Calu3 (cell line): ENCODE data around the gene GRM7. TPM values are rescaled to one million over a fixed set of nuclear protein-coding genes. Genes with fewer than 3 reads are reported as not detected.

Experiments
- BruUV-seq: library from RNA; stranded (reverse); fragments of 400-500 nt; replicated peaks from 2 replicates; lab custom pipeline; 2021; lab: Mats Ljungman, UMichigan
- CTCF ChIA-PET: fragments of 300-600 bp; sonication (Branson Sonifier 250); formaldehyde crosslinking; loops from one replicate; lab custom pipeline; 2022; ENCODE audit warnings: antibody characterized with exemption; lab: Charles Lee
- DNase-seq: peaks from one replicate; pipeline ENCODE4 v3.0.0; 2022
- H3K27ac Mint-ChIP-seq: one replicate; pipeline ENCODE4 v1.8.0; 2022; ENCODE audit warnings: mixed read lengths; ENCODE audit not compliant: unreplicated experiment
- H3K27me3 Mint-ChIP-seq: one replicate; pipeline ENCODE4 v1.8.0; 2022; ENCODE audit warnings: mixed read lengths; ENCODE audit not compliant: unreplicated experiment
- H3K36me3 Mint-ChIP-seq: one replicate; pipeline ENCODE4 v1.8.0; 2022; ENCODE audit warnings: mild to moderate bottlenecking, moderate library complexity, mixed read lengths; ENCODE audit not compliant: insufficient read depth, unreplicated experiment
- H3K4me1 Mint-ChIP-seq: one replicate; pipeline ENCODE4 v1.8.0; 2022; ENCODE audit warnings: mild to moderate bottlenecking, low read depth, mixed read lengths; ENCODE audit not compliant: unreplicated experiment
- H3K4me3 Mint-ChIP-seq: one replicate; pipeline ENCODE4 v1.8.0; 2022; ENCODE audit warnings: mild to moderate bottlenecking, low read depth, moderate library complexity, mixed read lengths; ENCODE audit not compliant: unreplicated experiment
- H3K9me3 Mint-ChIP-seq: one replicate; pipeline ENCODE4 v1.8.0; 2022; ENCODE audit warnings: low read depth, mixed read lengths; ENCODE audit not compliant: unreplicated experiment
- intact Hi-C: fragments of 100-400 bp; cut with micrococcal nuclease; formaldehyde crosslinking; loops from one replicate; pipeline ENCODE4 v1.10.0; 2022; ENCODE audit not compliant: unreplicated experiment
- total RNA-seq: library from RNA; stranded (reverse); gene quantifications from 2 replicates; pipeline ENCODE4 v1.2.3, GENCODE V29; 2022
- TF ChIP-seq, protein P1 (sequence below): fragments of 200-600 bp; IDR thresholded peaks from one replicate; pipeline ENCODE4 v1.8.0; 2022; ENCODE audit warnings: antibody characterized with exemption; ENCODE audit not compliant: unreplicated experiment

Gene GRM7
- total RNA-seq, 1 experiment from 2014 or later: not detected

DNA sequence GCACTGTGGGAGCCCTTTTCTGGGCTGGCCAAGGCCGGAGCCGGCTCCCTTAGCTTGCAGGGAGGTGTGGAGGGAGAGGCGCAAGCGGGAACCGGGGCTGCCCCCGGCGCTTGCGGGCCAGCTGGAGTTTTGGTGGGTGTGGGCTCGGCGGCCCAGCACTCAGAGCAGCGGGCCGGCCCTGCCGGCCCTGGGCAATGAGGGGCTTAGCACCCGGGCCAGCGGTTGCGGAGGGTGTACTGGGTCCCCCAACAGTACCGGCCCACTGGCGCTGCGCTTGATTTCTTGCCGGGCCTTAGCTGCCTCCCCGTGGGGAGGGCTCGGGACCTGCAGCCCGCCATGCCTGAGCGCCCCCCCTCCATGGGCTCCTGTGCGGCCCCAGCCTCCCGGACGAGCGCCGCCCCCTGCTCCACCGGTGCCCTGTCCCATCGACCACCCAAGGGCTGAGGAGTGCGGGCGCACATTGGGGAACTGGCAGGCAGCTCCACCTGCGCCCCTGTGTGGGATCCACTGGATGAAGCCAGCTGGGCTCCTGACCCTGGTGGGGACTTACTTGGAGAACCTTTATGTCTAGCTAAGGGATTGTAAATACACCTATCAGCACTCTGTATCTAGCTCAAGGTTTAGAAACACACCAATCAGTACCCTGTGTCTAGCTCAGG is 707.7 kb downstream of the GRM7 start:
- TF ChIP-seq, protein P1, sequence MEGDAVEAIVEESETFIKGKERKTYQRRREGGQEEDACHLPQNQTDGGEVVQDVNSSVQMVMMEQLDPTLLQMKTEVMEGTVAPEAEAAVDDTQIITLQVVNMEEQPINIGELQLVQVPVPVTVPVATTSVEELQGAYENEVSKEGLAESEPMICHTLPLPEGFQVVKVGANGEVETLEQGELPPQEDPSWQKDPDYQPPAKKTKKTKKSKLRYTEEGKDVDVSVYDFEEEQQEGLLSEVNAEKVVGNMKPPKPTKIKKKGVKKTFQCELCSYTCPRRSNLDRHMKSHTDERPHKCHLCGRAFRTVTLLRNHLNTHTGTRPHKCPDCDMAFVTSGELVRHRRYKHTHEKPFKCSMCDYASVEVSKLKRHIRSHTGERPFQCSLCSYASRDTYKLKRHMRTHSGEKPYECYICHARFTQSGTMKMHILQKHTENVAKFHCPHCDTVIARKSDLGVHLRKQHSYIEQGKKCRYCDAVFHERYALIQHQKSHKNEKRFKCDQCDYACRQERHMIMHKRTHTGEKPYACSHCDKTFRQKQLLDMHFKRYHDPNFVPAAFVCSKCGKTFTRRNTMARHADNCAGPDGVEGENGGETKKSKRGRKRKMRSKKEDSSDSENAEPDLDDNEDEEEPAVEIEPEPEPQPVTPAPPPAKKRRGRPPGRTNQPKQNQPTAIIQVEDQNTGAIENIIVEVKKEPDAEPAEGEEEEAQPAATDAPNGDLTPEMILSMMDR: no peak
- no TSS peak for BruUV-seq
- Mint-ChIP-seq H3K9me3 (peaks cover 9% of the 10 kb centered on the region), H3K27me3 (no peaks in the 10 kb centered on the region), H3K27ac (no peak overlapping the region), H3K4me1 (no peaks in the 10 kb centered on the region), H3K36me3 (no peaks in the 10 kb centered on the region), H3K4me3 (no peak overlapping the region)
- intact Hi-C loops: no loop called here
- CTCF ChIA-PET: no interaction called here
- DNase-seq: no peak

DNA sequence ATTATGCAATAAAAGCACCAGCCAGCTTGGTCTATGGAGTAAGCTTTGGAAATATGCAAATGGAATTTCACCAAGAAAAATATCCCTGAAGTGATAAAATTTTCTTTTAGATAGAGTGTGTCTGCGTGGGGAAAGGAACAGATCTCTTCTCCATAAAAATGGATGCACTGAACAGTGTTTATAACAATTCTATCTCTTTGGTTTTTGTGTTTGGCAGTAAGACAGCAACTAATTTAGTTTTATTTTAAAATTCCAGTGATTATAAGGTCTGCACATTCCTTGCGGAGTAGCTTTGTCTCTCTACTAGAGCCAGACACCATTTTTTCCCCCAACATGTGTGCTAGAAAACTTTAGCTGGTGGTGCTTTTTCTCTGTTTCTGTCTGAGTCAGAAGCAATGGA is 712.4 kb downstream of the GRM7 start:
- Mint-ChIP-seq H3K4me3 (no peak overlapping the region), H3K4me1 (no peaks in the 10 kb centered on the region), H3K36me3 (no peaks in the 10 kb centered on the region), H3K9me3 (peaks cover 9% of the 10 kb centered on the region), H3K27ac (no peak overlapping the region), H3K27me3 (no peaks in the 10 kb centered on the region)
- CTCF ChIA-PET: no interaction called here
- no TSS peak for BruUV-seq
- TF ChIP-seq, protein P1: no peak
- no peak for DNase-seq
- intact Hi-C loops: no loop called here

DNA sequence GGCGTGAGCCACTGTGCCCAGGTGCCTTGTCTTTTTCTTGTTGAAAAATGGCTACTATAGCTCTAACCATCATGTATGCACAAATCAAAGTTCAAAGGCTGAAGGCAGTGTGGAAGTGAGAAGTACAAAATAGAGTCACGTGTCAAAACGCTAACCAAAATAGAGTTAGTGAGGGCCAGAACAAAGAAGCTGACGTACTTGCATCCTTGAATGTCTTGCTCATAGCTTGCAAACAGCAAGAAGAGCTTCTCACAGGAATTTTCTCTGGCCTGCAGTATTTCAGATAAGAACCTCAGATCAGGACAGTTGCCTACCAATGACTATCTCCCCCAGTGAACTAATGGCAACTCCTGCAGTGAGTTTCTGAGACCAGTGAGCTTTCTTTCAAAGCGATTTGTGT is 713.5 kb downstream of the GRM7 start:
- Mint-ChIP-seq H3K27me3 (no peaks in the 10 kb centered on the region), H3K36me3 (no peaks in the 10 kb centered on the region), H3K9me3 (peaks cover 9% of the 10 kb centered on the region), H3K4me3 (no peak overlapping the region), H3K27ac (no peak overlapping the region), H3K4me1 (no peaks in the 10 kb centered on the region)
- TF ChIP-seq, protein P1: no peak
- no TSS peak for BruUV-seq
- CTCF ChIA-PET: no interaction called here
- intact Hi-C loops: no loop called here
- DNase-seq: no peak

DNA sequence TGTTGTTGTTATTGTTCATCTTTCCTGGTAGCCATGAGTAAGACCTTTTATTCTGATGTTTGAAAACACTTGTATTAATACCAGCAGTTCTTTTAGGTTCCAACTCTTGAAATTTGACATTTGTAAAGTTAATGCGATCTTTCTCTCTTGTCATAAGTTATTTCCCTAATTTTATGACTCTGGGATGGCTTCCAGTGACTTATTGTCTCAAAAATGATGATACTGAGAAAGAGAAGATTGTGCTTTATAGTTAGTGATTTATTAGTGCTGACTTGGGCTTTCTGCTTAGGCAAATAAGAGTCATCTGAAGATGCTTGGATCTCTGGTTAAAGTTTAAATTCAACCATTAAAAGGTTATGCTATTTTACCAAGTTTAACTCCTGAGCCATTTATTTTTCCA is 715.2 kb downstream of the GRM7 start:
- no peak overlapping the region for H3K4me3 Mint-ChIP-seq
- intact Hi-C loops: no loop called here
- no peaks in the 10 kb centered on the region for H3K27me3 Mint-ChIP-seq
- CTCF ChIA-PET: no interaction called here
- H3K27ac Mint-ChIP-seq: no peak overlapping the region
- H3K9me3 Mint-ChIP-seq: peaks cover 5% of the 10 kb centered on the region
- no peak for DNase-seq
- no peaks in the 10 kb centered on the region for H3K4me1 Mint-ChIP-seq
- TF ChIP-seq, protein P1: no peak
- BruUV-seq: no TSS peak
- no peaks in the 10 kb centered on the region for H3K36me3 Mint-ChIP-seq
